ENCODE measurements around the gene KNDC1.
"Not testable (repeated sequence)": the region's sequence is repeated elsewhere in the genome, so short reads cannot be mapped to it uniquely, and the experiment has no call there.

Gene KNDC1

GRCh38 chr10:133221756-133222155 is 61.7 kb downstream of the KNDC1 start:
- not testable (repeated sequence) for DNase-seq (ENCODE audit: low spot score)

GRCh38 chr10:133224076-133224475 is 64.1 kb downstream of the KNDC1 start:
- no peak for DNase-seq (ENCODE audit: low spot score)

- no peak for DNase-seq (ENCODE audit: low spot score)
Measured at GRCh38 chr10:133224756-133225372, 64.8 kb downstream of the KNDC1 start.

- no peak for DNase-seq (ENCODE audit: low spot score)
Measured at GRCh38 chr10:133225707-133226191, 65.7 kb downstream of the KNDC1 start.

- no peak for DNase-seq (ENCODE audit: low spot score)
Measured at GRCh38 chr10:133226251-133226808, 66.3 kb downstream of the KNDC1 start.

- no peak for DNase-seq (ENCODE audit: low spot score)
Measured at GRCh38 chr10:133227256-133227655, 67.2 kb downstream of the KNDC1 start.

- DNase-seq (ENCODE audit: low spot score) = no peak
Measured at GRCh38 chr10:133229265-133230043, 69.4 kb downstream of the KNDC1 start.

GRCh38 chr10:133230044-133230361 is 70.0 kb downstream of the KNDC1 start, which contains the start of gene UTF1:
Gene UTF1, plus strand, starts transcription at chr10:133230217. Its CDS starts 72 bp downstream, at chr10:133230289.
- DNase-seq (ENCODE audit: low spot score) = no peak

- no peak for DNase-seq (ENCODE audit: low spot score)
Measured at GRCh38 chr10:133230387-133231195, 70.6 kb downstream of the KNDC1 start.

GRCh38 chr10:133231244-133231945 is 71.4 kb downstream of the KNDC1 start:
- no peak for DNase-seq (ENCODE audit: low spot score)

- no peak for DNase-seq (ENCODE audit: low spot score)
Measured at GRCh38 chr10:133231946-133232574, 72.0 kb downstream of the KNDC1 start.

GRCh38 chr10:133234796-133235195 is 74.8 kb downstream of the KNDC1 start:
- not testable (repeated sequence) for DNase-seq (ENCODE audit: low spot score)

- DNase-seq (ENCODE audit: low spot score) = no peak
Measured at GRCh38 chr10:133235265-133235855, 75.3 kb downstream of the KNDC1 start.

- DNase-seq (ENCODE audit: low spot score) = no peak
Measured at GRCh38 chr10:133235932-133236331, 75.9 kb downstream of the KNDC1 start.

GRCh38 chr10:133236401-133237240 is 76.6 kb downstream of the KNDC1 start:
- DNase-seq (ENCODE audit: low spot score) = no peak

- DNase-seq (ENCODE audit: low spot score) = no peak
Measured at GRCh38 chr10:133237241-133237587, 77.2 kb downstream of the KNDC1 start.

- no peak for DNase-seq (ENCODE audit: low spot score)
Measured at GRCh38 chr10:133237588-133238465, 77.8 kb downstream of the KNDC1 start, which contains the start of gene VENTX. Gene VENTX, plus strand, starts transcription at chr10:133237855. Its CDS starts 60 bp downstream, at chr10:133237915.

GRCh38 chr10:133238466-133238804 is 78.4 kb downstream of the KNDC1 start:
- no peak for DNase-seq (ENCODE audit: low spot score)

GRCh38 chr10:133239990-133240389 is 80.0 kb downstream of the KNDC1 start:
- DNase-seq (ENCODE audit: low spot score) = no peak
